ENCODE measurements around the gene CD207.
"Not testable (repeated sequence)": the region's sequence is repeated elsewhere in the genome, so short reads cannot be mapped to it uniquely, and the experiment has no call there.

Gene CD207

GRCh38 chr2:70807102-70807827 is 28.4 kb downstream of the CD207 start:
- Histone ChIP-seq H3K36me3 (ENCODE audit: insufficient read depth, low read length) (no peaks in the 10 kb centered on the region), H3K9me3 (ENCODE audit: low read depth, low read length) (no peaks in the 10 kb centered on the region), H3K27ac (no peak overlapping the region), H3K4me3 (no peak overlapping the region), H3K9ac (ENCODE audit: insufficient read length) (no peak overlapping the region)
- TF ChIP-seq EZH2 (IDR thresholded peaks at IDR 0.05) (no peak), FOXP2 (optimal IDR thresholded peaks at IDR 0.05; ENCODE audit: control extremely low read depth, extremely low read length, insufficient read depth) (no peak), POLR2AphosphoS5 (IDR thresholded peaks at IDR 0.05; ENCODE audit: borderline replicate concordance, low read depth, low read length) (no peak)
- no peak for DNase-seq (ENCODE audit: low read depth, low spot score)

DNA sequence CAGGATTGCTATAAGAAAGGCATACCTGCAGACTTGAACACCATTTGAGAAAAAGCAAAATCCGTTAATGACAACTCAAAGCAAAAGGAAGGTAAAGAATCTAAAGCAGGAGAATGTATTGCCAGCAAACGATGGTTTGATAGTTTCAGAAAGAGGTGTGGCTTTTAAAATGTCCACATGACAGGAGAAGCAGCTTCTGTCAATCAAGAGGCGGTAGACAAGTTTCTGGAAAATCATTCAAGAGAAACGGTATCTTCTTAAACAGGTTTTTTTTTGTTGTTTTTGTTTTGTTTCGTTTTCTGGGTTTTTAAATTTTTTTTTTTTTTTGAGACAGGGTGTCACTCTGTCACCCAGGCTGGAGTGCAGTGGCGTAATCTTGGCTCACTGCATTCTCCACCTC is 29.0 kb downstream of the CD207 start:
- Histone ChIP-seq H3K9ac (ENCODE audit: insufficient read length) (no peak overlapping the region), H3K9me3 (ENCODE audit: low read depth, low read length) (no peaks in the 10 kb centered on the region), H3K36me3 (ENCODE audit: insufficient read depth, low read length) (no peaks in the 10 kb centered on the region), H3K4me3 (no peak overlapping the region), H3K27ac (no peak overlapping the region)
- DNase-seq (ENCODE audit: low read depth, low spot score), result no peak
- no peak for TF ChIP-seq EZH2 (IDR thresholded peaks at IDR 0.05)
- TF ChIP-seq POLR2AphosphoS5 (IDR thresholded peaks at IDR 0.05; ENCODE audit: borderline replicate concordance, low read depth, low read length), result no peak
- no peak for TF ChIP-seq FOXP2 (optimal IDR thresholded peaks at IDR 0.05; ENCODE audit: control extremely low read depth, extremely low read length, insufficient read depth)

DNA sequence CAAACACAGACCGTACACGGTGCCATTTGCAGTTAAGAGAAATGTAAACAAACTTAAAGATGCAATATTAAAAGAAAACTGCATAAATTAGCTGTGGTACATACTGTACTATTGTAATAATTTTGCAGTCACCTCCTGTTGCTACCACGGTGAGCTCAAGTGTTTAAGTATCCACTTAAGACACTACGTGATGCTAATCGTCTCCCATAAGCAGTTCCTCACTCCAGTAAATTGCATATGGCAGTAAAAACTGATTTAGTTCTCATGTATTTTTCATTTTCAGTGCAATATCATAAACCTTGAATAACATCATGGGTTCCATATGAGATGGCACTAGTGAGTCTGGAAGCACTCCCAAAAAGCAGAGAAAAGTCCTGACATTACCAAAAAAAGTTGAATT is 29.6 kb downstream of the CD207 start:
- H3K9ac ChIP-seq (ENCODE audit: insufficient read length), result no peak overlapping the region
- TF ChIP-seq FOXP2 (optimal IDR thresholded peaks at IDR 0.05; ENCODE audit: control extremely low read depth, extremely low read length, insufficient read depth) (no peak), EZH2 (IDR thresholded peaks at IDR 0.05) (no peak), POLR2AphosphoS5 (IDR thresholded peaks at IDR 0.05; ENCODE audit: borderline replicate concordance, low read depth, low read length) (no peak)
- H3K36me3 ChIP-seq (ENCODE audit: insufficient read depth, low read length), result no peaks in the 10 kb centered on the region
- H3K27ac ChIP-seq, result no peak overlapping the region
- no peaks in the 10 kb centered on the region for H3K9me3 ChIP-seq (ENCODE audit: low read depth, low read length)
- no peak overlapping the region for H3K4me3 ChIP-seq
- no peak for DNase-seq (ENCODE audit: low read depth, low spot score)

GRCh38 chr2:70801607-70802263 is 33.9 kb downstream of the CD207 start:
- no peaks in the 10 kb centered on the region for H3K36me3 ChIP-seq (ENCODE audit: insufficient read depth, low read length)
- no peak overlapping the region for H3K9ac ChIP-seq (ENCODE audit: insufficient read length)
- no peak overlapping the region for H3K27ac ChIP-seq
- H3K4me3 ChIP-seq, result no peak overlapping the region
- no peak for DNase-seq (ENCODE audit: low read depth, low spot score)
- no peak for TF ChIP-seq EZH2 (IDR thresholded peaks at IDR 0.05)
- TF ChIP-seq FOXP2 (optimal IDR thresholded peaks at IDR 0.05; ENCODE audit: control extremely low read depth, extremely low read length, insufficient read depth), result no peak
- TF ChIP-seq POLR2AphosphoS5 (IDR thresholded peaks at IDR 0.05; ENCODE audit: borderline replicate concordance, low read depth, low read length), result no peak
- H3K9me3 ChIP-seq (ENCODE audit: low read depth, low read length), result no peaks in the 10 kb centered on the region

- Histone ChIP-seq H3K9me3 (ENCODE audit: low read depth, low read length) (no peaks in the 10 kb centered on the region), H3K4me3 (no peak overlapping the region), H3K36me3 (ENCODE audit: insufficient read depth, low read length) (no peaks in the 10 kb centered on the region), H3K9ac (ENCODE audit: insufficient read length) (no peak overlapping the region), H3K27ac (no peak overlapping the region)
- TF ChIP-seq EZH2 (IDR thresholded peaks at IDR 0.05) (no peak), FOXP2 (optimal IDR thresholded peaks at IDR 0.05; ENCODE audit: control extremely low read depth, extremely low read length, insufficient read depth) (no peak), POLR2AphosphoS5 (IDR thresholded peaks at IDR 0.05; ENCODE audit: borderline replicate concordance, low read depth, low read length) (no peak)
- no peak for DNase-seq (ENCODE audit: low read depth, low spot score)
Measured at GRCh38 chr2:70799706-70800105, 35.9 kb downstream of the CD207 start.

DNA sequence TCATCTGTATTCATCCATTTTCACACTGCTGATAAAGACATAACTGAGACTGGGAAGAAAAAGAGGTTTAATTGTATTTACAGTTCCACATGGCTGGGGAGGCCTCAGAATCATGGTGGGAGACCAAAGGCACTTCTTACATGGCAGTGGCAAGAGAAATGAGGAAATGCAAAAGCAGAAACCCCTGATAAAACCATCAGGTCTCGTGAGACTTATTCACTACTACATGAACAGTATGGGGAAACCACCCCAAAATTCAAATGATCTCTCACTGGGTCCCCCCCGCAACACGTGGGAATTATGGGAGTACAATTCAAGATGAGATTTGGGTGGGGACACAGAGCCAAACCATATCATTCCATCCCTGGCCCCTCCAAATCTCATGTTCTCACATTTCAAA is 37.6 kb downstream of the CD207 start:
- H3K27ac ChIP-seq; H3K36me3 ChIP-seq (ENCODE audit: insufficient read depth, low read length); H3K9ac ChIP-seq (ENCODE audit: insufficient read length); H3K4me3 ChIP-seq; DNase-seq (ENCODE audit: low read depth, low spot score); H3K9me3 ChIP-seq (ENCODE audit: low read depth, low read length): not testable (repeated sequence)

DNA sequence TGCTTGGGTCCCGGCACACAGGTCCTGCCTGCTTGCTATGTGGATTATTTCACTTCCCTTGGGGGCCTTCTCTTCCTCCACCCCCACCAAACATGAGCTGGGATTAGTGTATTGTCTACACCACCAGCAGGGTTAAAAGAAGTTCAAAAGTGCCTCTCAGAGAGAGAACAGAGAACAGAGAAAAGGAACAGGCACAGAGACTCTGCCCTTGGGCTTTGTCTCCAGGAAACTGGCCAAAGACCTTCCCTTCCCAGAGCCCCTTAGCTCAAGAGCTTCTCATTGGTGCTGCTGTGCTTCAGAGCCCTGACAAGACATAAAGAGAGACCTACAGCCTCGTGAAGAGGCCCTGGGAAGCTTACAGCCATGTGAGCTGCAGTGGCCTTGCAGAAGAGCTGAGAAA is 38.1 kb downstream of the CD207 start:
- TF ChIP-seq POLR2AphosphoS5 (IDR thresholded peaks at IDR 0.05; ENCODE audit: borderline replicate concordance, low read depth, low read length) (no peak), FOXP2 (optimal IDR thresholded peaks at IDR 0.05; ENCODE audit: control extremely low read depth, extremely low read length, insufficient read depth) (no peak), EZH2 (IDR thresholded peaks at IDR 0.05) (no peak)
- no peaks in the 10 kb centered on the region for H3K36me3 ChIP-seq (ENCODE audit: insufficient read depth, low read length)
- no peak overlapping the region for H3K4me3 ChIP-seq
- no peaks in the 10 kb centered on the region for H3K9me3 ChIP-seq (ENCODE audit: low read depth, low read length)
- H3K9ac ChIP-seq (ENCODE audit: insufficient read length), result no peak overlapping the region
- DNase-seq (ENCODE audit: low read depth, low spot score), result no peak
- H3K27ac ChIP-seq, result no peak overlapping the region

- no peak for TF ChIP-seq POLR2AphosphoS5 (IDR thresholded peaks at IDR 0.05; ENCODE audit: borderline replicate concordance, low read depth, low read length)
- no peak for TF ChIP-seq EZH2 (IDR thresholded peaks at IDR 0.05)
- TF ChIP-seq FOXP2 (optimal IDR thresholded peaks at IDR 0.05; ENCODE audit: control extremely low read depth, extremely low read length, insufficient read depth), result no peak
- Histone ChIP-seq H3K36me3 (ENCODE audit: insufficient read depth, low read length) (no peaks in the 10 kb centered on the region), H3K27ac (no peak overlapping the region), H3K9me3 (ENCODE audit: low read depth, low read length) (no peaks in the 10 kb centered on the region), H3K4me3 (no peak overlapping the region), H3K9ac (ENCODE audit: insufficient read length) (no peak overlapping the region)
- no peak for DNase-seq (ENCODE audit: low read depth, low spot score)
Measured at GRCh38 chr2:70796262-70796661, 39.4 kb downstream of the CD207 start.

Data from SK-N-MC (cell line).